ENCODE results near the gene FXYD4. TPM values are rescaled to one million over a fixed set of nuclear protein-coding genes. Genes with fewer than 3 reads are reported as not detected.

FXYD4 gene
- total RNA-seq, 4 donors from 2014 or later, result not detected

GRCh38 chr10:43399320-43400310 lies 28.2 kb downstream of the FXYD4 start:
- DNase-seq (ENCODE audit: low spot score in 2 of 2), result no peak
- TF ChIP-seq POLR2A (IDR thresholded peaks at IDR 0.05), result no peak
- TF ChIP-seq EP300 (IDR thresholded peaks at IDR 0.05), result no peak
- TF ChIP-seq CTCF (IDR thresholded peaks at IDR 0.05), result no peak
- Histone ChIP-seq H3K27ac (peak overlapping the region in 3 of 4 donors; percentile 13 to 25 (median 20)), H3K27me3 (no peaks in the 10 kb centered on the region), H3K4me1 (peaks cover 0 to 90% (median 56%) of the 10 kb centered on the region in 4 donors), H3K9me3 (no peaks in the 10 kb centered on the region), H3K4me3 (no peak overlapping the region), H3K36me3 (peaks cover 0 to 21% (median 0%) of the 10 kb centered on the region in 3 donors)
- WGBS, 2 donors, result 83 to 87% methylated on average over 5 of the region's 5 CpGs

- H3K27ac ChIP-seq, result peak overlapping the region in 1 of 4 donors; percentile 29
- 89 to 93% methylated on average over 2 of the region's 2 CpGs for WGBS, 2 donors
- DNase-seq (ENCODE audit: low spot score in 2 of 2), result no peak
Observed at GRCh38 chr10:43401627-43402026, 30.2 kb downstream of the FXYD4 start.

GRCh38 chr10:43402176-43402575 lies 30.7 kb downstream of the FXYD4 start:
- H3K4me1 ChIP-seq, result peaks cover 0 to 94% (median 65%) of the 10 kb centered on the region in 4 donors
- 56 to 58% methylated on average over 4 of the region's 4 CpGs for WGBS, 2 donors
- H3K9me3 ChIP-seq, result no peaks in the 10 kb centered on the region
- DNase-seq (ENCODE audit: low spot score in 2 of 2), result no peak
- H3K27ac ChIP-seq, result peak overlapping the region in 1 of 4 donors; percentile 22
- H3K4me3 ChIP-seq, result no peak overlapping the region
- peaks cover 0 to 15% (median 0%) of the 10 kb centered on the region in 3 donors for H3K36me3 ChIP-seq
- no peaks in the 10 kb centered on the region for H3K27me3 ChIP-seq
- no peak for TF ChIP-seq CTCF (IDR thresholded peaks at IDR 0.05)
- TF ChIP-seq POLR2A (IDR thresholded peaks at IDR 0.05), result no peak
- no peak for TF ChIP-seq EP300 (IDR thresholded peaks at IDR 0.05)

More at GRCh38 chr10:43401627-43402026, 30.2 kb downstream of the FXYD4 start:
- Histone ChIP-seq H3K9me3 (no peaks in the 10 kb centered on the region), H3K27me3 (no peaks in the 10 kb centered on the region), H3K4me3 (no peak overlapping the region), H3K36me3 (peaks cover 0 to 15% (median 0%) of the 10 kb centered on the region in 3 donors), H3K4me1 (peaks cover 0 to 93% (median 63%) of the 10 kb centered on the region in 4 donors)
- TF ChIP-seq POLR2A (IDR thresholded peaks at IDR 0.05) (no peak), CTCF (IDR thresholded peaks at IDR 0.05) (no peak), EP300 (IDR thresholded peaks at IDR 0.05) (no peak)

GRCh38 chr10:43402880-43403452 lies 31.5 kb downstream of the FXYD4 start:
- Histone ChIP-seq H3K27me3 (no peaks in the 10 kb centered on the region), H3K27ac (no peak overlapping the region), H3K4me3 (no peak overlapping the region), H3K4me1 (peaks cover 0 to 87% (median 61%) of the 10 kb centered on the region in 4 donors), H3K9me3 (no peaks in the 10 kb centered on the region), H3K36me3 (peaks cover 0 to 15% (median 0%) of the 10 kb centered on the region in 3 donors)
- no peak for DNase-seq (ENCODE audit: low spot score in 2 of 2)
- 83 to 89% methylated on average over 7 of the region's 7 CpGs for WGBS, 2 donors
- TF ChIP-seq CTCF (IDR thresholded peaks at IDR 0.05), result no peak
- TF ChIP-seq EP300 (IDR thresholded peaks at IDR 0.05), result no peak
- TF ChIP-seq POLR2A (IDR thresholded peaks at IDR 0.05), result no peak
